GM04503 (cell line): ENCODE data around the gene CCDC187.

Experiments
- DNase-seq: peaks from one replicate; pipeline ENCODE4 v3.0.0-alpha.2; 2012; ENCODE audit warnings: low read depth

CCDC187 gene

GRCh38 chr9:136283291-136284235 is 20.3 kb downstream of the CCDC187 start:
- DNase-seq, result no peak

GRCh38 chr9:136282272-136282861 is 21.5 kb downstream of the CCDC187 start:
- no peak for DNase-seq

GRCh38 chr9:136281421-136282271 is 22.2 kb downstream of the CCDC187 start:
- DNase-seq, result no peak

- no peak for DNase-seq
Observed at GRCh38 chr9:136280535-136281315, 23.2 kb downstream of the CCDC187 start.

GRCh38 chr9:136279471-136279870 is 24.4 kb downstream of the CCDC187 start:
- no peak for DNase-seq

GRCh38 chr9:136278894-136279293 is 25.0 kb downstream of the CCDC187 start:
- no peak for DNase-seq

GRCh38 chr9:136278221-136278620 is 25.7 kb downstream of the CCDC187 start:
- DNase-seq, result no peak

GRCh38 chr9:136277746-136278145 is 26.1 kb downstream of the CCDC187 start:
- no peak for DNase-seq

GRCh38 chr9:136276716-136277115 is 27.2 kb downstream of the CCDC187 start:
- no peak for DNase-seq

GRCh38 chr9:136275655-136276429 is 28.1 kb downstream of the CCDC187 start:
- no peak for DNase-seq

GRCh38 chr9:136274786-136275654 is 28.9 kb downstream of the CCDC187 start:
- no peak for DNase-seq

GRCh38 chr9:136273921-136274785 is 29.7 kb downstream of the CCDC187 start:
- DNase-seq, result no peak

GRCh38 chr9:136273244-136273865 is 30.5 kb downstream of the CCDC187 start:
- no peak for DNase-seq

GRCh38 chr9:136270173-136270705 is 33.7 kb downstream of the CCDC187 start:
- DNase-seq, result no peak

GRCh38 chr9:136268735-136269134 is 35.2 kb downstream of the CCDC187 start:
- DNase-seq, result no peak

- no peak for DNase-seq
Observed at GRCh38 chr9:136268318-136268717, 35.6 kb downstream of the CCDC187 start.

GRCh38 chr9:136267261-136268111 is 36.4 kb downstream of the CCDC187 start:
- peak; percentile 24 for DNase-seq
